SIG-M5 treated with dmso at 0.1 percent for 504 hours (cell line): Measurements from ENCODE around the gene SCRN1.
A peak's percentile ranks its signal among the peaks of the same experiment; 100 is the strongest.

ENCODE experiments used
- DNase-seq: peaks from one replicate; lab custom pipeline; 2025; ENCODE audit not compliant: unreplicated experiment; lab: John Stamatoyannopoulos, UW

The SCRN1 gene

DNA sequence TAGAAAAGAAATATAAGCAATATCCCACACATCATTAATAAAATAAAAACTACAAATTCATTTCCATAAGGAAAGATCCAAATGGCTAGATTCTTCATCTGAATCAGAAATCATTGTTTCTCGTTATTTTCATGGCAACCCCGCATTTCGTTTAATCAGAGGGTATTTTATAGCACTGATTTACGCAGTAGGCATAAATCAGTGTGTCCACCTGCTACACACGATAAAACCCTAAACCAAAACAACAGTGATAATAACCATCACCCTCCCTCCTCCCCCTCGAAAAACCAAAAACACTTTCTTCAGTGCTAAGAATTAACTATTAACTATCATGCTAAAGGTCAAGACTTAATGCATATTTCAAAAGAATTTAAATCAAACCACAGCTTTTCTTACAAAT lies 20.4 kb upstream of the SCRN1 start:
- no peak for DNase-seq

DNA sequence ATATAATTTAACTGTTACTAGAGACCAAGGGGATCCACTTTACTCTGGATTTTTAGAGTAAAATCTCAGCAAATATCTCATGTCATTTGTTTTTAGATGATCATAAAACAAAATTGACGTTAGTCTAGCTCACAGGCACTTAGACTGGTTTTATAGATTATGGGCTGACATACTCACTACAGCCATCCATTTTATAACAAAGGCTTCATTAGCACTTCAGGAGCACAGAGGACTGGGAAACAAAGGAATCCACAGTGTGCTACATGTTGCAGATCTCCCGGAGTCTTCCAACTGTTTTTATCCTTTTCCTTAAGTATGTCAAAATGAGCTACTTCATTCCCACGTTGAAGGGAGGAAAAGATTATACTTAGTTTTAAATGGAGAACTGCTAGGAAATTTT lies 15.9 kb upstream of the SCRN1 start:
- DNase-seq, result no peak

DNA sequence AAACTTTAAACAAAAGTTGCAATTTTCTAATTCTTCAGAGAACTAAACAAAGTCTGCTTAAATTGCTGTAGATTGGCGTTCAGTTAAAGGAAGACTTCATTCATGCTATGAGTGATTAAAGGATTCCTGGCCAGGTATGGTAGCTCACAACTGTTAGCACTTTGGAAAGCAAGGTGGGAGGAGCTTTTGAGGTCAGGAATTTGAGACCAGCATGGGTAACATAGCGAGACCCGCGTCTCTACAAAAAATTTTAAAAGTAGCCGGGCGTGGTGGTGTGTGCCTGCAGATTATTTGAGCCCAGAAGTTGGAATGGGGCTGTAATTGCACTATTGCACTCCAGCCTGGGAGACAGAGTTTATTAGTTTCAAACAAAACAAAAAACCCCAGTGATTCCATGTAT lies 13.5 kb upstream of the SCRN1 start:
- no peak for DNase-seq

DNA sequence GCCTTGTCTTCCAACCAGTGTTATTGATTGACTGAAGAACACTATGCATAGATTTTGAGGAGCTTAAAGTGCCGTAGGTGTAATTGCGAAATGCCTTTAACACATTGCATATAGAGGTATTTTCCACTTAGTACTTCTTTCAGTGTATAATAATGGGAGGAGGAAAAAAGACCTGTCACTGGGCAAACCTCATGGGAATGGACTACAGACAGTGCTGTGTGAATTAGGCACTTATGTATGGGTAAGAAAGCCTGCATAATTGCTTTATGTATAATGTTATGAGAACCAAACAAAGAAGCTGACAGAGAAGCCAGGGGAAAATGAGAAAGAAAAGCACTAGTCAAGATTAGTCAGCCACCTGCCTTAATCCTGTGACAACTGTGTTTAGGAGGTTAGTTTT lies 12.4 kb upstream of the SCRN1 start:
- no peak for DNase-seq

DNA sequence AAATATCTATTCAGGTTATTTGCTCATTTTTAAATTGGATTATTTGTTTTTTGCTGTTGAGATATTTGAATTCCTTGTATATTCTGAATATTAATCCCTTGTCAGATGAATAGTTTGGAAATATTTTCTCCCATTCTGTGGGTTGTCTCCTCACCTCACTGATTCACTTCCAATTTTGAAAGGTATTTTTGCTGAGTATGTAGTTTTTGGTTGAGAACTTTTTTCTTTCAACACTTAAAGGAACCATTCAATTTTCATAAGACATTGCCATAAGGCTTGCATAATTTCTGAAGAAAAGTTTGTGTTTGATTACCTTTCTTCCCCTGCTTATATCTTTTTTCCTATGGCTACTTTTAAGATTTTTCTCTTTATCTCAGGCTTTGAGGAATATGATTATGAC lies 8.9 kb upstream of the SCRN1 start:
- DNase-seq, result no peak

DNA sequence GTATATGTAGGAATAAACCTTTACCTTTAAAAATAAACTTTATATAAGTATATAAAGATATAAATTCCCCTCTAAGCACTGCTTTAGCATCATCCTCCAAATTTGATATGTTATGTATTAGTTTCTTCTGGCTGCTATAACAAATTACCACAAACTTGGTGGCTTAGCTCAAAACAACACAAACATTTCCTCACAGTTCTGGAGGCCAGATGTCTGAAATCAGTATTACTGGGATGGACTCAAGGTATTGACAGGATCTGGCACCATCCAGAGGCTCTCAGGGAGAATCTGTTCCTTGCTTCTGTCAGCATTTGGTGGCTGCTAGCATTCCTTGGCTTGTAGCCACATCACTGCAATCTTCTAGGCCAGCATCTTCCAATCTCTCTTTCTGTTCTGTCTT lies 6.7 kb upstream of the SCRN1 start:
- no peak for DNase-seq

DNA sequence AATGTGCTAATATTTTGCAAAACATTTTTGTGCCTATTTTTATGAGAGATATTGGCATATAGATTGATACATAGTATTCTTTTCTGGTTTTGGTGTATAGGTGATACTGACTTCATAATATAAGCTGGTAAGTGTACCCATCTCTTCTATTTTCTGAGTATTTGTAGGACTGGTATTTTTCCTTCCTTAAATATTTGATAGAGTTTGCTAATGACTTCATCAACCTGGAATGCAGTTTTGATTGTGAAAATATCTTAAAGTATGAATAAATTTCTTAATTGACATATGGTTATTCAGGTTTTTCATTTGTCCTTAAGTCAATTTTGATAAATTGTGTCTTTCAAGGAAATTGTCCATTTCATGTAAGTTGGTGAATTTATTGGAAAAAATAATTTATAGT lies 6.1 kb upstream of the SCRN1 start:
- no peak for DNase-seq

DNA sequence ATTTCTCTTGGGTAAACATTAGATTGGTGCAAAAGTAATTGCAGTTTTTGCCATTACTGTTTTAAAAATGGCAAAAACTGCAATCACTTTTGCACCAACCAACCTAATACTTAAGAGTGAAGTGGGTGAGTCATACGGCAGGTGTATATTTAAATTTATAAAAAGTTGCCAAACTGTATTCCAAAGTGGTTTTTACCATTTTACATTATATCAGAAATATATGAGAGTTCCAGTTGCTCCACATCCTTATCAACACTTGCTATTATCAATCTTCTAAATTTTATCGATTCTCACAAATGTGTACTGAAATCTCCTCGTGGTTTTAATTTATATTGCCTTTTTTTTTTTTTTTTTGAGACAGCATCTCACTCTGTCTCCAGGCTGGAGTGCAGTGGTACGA lies 3.5 kb upstream of the SCRN1 start:
- no peak for DNase-seq

DNA sequence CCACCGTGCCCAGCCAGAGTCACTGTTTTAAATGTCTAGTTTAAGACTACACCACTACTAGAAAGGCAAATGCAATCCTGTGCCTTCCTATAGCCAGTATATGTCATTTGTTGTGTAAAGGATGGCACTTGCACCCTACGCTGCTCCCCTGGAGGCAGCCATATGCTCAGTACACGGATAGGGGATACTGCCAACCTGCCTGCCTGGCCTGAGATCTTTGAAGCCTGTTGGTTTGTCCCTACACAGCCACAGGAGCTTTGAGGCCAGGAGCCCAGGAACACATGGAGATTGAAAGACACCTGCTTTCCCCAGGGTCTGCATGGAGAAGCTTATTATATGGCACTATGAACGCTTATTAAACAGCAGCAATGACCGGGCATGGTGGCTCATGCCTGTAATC lies 2.3 kb upstream of the SCRN1 start:
- DNase-seq, result no peak

DNA sequence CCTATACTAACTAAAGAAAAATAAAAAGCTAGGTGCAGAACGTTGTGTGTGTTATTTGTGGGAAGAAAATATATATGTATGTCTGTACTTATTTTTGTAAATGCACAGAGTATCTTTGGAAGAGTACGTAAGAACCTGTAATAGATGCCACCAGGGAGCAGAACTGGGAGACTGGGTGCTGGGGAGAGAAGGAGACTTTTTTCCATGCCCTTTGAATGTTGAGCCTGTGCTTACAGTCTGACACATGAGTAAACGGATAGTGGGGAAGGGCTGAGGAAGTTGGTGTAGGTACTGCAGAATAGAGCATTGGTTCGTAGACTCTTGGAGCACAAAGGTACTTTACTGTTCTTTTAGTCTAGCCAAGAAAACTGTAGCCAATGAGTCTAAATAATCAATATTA lies 1.3 kb upstream of the SCRN1 start:
- no peak for DNase-seq

DNA sequence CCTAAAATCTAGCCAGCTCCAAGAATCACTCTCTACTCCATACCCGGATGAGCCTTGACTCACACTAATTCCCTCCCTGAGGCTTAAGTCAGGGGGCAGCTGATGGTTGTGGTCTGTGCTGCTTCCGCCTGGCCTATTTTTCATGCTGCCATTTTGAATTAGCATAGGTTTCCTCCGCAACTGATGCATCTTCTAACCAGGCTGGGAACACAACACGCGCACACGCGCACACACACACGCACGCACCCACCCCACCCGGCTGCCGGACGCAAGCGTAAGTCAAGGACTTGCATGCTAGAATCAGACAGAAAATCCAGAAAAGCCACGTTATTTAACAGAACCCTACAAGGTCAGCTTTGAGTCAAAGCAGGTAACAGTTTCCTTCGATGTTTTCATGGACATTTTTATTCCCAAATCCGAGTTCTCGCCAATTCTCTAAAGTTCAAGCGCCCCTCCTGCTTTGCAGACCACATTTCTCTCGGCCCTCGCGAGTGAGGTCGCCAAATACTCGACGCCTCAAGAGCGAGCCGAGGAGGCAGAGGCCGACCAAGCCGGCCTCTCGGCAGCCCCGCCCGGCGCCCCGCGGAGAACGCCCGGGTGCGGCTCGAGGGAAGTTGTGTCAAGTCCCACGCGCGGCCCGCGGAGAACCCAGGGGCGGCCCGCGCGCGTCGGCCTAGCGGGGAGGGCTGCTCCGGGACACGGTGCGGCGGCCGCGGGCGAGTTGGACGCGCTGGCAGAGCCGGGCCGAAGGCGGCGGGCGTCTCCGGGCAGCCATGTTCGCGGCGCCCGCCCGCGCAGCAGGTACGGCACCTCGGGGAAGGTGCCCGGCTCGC lies 961 bp downstream of the SCRN1 start:
- no peak for DNase-seq

DNA sequence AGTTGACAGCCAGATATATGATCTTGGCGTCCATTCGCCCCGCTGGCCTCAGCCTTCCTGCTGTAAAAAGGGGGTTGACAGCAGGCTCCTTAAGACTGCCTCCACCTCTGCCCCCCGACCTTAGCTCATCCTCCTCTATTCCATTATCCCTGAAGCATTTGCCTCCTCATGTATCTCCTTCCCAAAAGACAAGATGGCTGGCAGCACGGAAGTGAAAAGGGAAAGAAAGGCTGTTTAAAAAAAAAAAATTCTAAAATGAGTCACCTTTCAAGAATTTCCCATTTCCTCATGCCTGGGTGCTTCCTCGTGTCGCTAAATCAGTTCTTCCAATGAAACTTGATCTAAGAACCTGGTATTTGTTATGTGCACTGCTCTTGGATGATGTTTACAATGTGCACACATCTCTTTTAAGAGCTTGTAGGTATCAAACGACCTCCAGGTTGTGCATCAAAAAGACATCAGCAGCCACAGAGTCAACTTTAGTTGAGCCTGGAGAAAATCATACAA lies 1.7 kb downstream of the SCRN1 start:
- peak; percentile 79 for DNase-seq

DNA sequence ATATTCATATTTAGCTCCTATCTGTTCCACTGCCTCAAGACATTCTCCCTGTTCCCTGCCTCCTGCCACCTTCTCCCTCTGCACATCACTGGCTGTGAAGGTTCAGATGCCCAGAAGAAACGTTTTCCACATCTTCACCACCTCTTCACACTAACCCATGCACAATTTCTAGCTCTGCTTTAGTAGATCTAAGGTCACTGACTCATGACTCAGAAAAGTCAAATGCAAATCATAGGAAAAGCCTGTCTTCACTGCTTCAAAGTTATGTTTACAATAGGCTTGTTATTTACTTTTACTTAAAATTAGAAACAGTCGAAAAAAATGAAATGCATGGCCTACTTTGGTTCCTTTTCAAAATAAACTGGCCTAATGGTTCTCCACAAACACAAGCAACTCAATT lies 2.5 kb downstream of the SCRN1 start:
- no peak for DNase-seq

DNA sequence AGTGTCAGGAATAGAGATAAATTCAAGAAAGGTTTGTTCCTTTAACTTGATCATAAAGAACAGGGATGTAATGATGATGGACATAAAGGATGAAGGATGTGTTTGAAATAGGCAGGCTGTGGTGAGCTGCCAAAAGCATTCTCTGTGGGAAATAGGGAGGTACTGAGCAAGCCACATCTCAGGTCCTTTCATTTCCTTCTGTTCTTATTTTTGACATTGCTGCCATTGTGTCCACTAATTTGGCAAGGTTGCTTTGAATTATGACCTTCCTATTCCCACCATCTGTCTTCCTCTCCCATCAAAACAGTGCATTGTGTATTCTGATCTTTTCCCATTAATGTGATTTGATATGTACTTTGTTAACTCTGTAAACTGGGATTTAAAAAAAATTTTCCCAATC lies 9.4 kb downstream of the SCRN1 start:
- DNase-seq, result no peak

DNA sequence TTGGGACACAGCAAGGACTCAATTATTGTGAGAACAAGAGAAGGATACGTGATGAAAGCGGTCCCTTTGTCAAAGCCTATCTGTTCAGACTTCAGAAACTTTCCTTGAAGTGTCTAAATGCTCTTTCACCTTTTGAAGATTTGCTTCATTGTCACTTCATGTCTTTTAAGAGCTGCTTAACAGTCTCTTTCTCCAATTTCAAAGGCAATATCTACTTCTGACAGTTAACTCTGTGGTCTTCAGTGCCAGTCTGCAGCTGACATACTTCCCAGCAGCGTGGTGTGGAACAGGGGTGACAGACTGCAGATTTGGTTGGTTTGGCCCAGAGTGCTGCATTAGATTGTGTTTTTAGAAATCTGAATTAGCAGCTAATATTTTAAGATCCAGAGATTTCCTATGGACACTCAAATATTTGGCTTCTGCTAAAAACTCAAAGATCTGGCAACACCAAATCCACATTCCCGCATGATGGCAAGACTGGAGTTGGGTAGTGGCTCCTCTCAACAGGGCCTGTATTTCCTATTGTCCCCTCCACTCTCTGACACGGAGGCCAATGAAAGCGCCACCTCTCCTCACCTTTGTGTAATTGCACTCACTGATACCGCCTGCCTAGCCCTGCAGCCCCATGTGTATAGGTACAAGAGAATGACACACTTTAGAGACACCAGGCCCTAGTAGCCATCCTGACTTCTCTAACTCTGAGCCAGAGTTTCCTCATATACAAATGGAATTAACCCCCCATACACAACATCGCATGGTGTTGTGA lies 11.5 kb downstream of the SCRN1 start:
- no peak for DNase-seq

DNA sequence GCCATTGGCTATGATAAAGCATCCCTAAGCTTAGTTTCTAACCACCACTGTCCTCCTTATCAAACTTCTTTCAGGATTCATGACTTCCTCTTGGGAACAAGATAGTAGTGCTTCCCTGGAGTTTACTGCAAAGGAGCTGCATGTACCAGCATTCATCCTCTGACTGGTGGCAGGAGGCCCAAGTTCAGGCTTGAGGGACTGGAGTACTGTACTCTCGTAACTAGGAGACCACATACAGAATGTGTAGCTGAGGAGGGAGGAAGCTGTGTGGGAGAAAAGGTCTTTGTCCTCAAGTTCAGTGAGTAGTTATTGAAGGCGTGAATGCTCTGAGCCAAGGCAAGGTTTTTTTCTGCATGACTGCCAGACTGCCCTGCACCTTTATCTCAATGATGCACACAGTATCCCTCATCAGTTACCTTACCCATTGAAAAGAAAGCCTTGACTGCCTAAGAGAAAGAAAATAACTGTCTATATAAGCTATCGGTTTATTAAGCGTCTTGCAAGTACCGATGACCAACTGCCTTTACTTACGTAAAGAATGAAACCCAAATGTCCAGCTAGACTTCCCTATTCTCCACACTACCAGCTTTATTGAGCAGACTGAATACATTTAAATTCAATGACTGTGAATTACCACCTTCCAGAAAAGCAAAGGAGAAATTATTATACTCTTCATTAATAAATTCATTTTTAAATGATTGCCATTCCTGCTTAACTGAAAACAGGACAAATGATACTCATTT lies 12.8 kb downstream of the SCRN1 start:
- no peak for DNase-seq

DNA sequence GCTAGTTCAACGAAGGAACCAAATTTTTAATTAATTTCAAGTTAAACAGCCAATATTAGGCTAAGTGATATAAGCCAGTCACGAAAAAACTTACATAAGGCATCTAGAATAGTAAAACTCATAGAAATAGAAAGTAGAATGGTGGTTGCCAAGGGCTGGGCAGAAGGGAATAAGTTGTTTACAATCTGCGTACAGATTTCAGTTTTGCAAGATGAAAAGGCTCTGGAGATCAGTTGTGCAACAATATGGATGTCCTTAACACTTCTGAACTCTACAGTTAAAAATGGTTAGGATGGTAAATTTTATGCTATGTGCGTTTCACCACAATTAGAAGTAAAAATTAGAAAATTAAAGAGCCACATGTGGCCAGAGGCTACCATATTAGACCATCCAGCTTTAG lies 13.3 kb downstream of the SCRN1 start:
- no peak for DNase-seq

DNA sequence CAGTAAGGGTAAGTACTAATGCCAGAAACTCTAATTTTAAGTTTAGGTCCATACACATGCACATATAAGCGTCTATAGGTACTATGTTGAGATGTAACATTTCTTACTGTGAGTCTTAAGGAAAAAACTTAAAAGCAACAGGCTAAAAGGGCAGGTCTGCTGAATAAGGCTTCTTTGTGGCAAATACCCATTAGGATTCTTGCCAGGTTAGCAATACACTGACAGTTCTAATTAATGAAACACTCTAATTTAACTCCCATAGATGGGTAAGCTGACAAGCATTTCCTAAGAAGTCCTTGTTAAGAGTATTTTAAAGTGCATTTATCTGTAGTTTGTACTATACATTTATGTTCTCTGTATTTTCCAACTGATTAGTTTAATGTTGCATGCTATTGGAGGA lies 14.0 kb downstream of the SCRN1 start:
- no peak for DNase-seq

DNA sequence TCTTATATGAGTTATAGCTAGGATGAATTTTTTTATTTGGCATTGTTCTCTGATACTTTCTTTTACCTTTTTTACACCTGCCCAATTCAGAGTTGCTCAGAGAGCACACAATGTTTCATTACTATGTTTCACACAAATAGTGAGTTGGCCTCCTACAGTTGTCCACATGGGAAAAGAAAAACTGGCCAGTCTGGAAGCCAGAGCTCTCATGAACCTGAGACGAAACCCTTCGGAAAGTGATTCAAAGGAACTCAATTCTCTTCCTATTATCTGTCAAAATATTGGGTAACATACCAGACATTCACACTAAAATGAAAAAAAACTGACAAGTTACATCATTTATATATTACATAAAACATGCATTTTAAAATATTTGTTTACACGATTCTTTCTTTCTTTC lies 15.3 kb downstream of the SCRN1 start:
- no peak for DNase-seq

DNA sequence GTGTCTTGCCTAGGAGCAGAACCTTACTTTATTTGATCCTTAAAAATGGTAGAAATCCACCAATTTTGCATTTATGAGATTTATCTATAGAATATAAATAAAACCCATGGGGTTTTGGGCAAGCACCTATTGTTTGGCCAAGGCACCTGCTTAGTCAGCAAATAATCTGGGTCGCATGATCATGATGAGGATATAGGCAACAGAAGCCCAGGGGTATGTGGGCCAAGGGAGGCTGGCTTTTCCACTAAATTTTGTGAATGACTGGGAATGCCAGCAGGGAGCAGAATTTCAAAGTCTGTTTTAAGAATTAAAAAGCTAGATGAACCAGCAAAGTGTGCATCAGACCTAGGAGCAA lies 17.3 kb downstream of the SCRN1 start:
- no peak for DNase-seq

DNA sequence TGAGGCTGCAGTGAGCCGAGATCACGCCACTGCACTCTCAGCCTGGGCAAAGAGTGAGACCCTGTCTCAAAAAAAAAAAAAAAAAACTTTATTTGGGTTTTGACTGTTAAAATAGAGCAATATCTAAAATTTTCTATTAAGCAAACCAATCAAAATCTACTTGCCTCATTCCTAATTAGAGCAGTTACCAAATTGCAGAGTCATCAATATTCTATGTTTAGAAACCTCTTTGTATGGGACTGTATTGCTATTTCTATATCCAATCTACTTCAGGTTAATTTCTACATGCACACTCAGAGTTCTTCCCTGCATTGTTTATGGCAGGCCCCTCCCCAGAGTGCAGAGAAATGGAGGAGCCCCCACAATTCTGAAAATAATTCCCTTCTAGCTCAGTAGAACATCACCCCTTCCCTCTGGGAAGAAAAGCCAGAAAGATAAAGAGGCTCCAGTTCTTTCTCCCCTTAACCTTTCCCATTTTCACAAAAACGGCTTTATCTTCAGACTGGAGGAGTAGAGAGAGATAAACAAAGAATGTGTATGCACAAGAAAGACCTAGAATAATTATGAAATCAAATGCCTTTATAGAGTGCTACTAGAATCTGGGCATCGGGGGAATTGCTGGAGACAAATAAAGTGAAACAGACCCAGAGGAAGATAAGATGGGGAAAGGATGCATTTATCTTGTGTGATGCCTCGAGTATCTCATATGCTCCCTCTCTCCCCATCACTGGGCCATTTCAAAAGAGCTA lies 17.9 kb downstream of the SCRN1 start:
- DNase-seq, result no peak
